H9 (cell line): ENCODE data around the gene MFGE8. TPM values are rescaled to one million over a fixed set of nuclear protein-coding genes. Genes with fewer than 3 reads are reported as not detected.

Source experiments
- DNase-seq: peaks from one replicate; pipeline ENCODE4 v3.0.0-alpha.2; 2017
- H2AFZ ChIP-seq: one replicate; pipeline ENCODE4 v1.6.1; 2013; ENCODE audit warnings: mild to moderate bottlenecking, low read length, control low read depth, moderate library complexity
- H2AK5ac ChIP-seq: 2 replicates; pipeline ENCODE4 v1.6.1; 2013; ENCODE audit warnings: low read length, control low read depth, mixed read lengths; ENCODE audit not compliant: insufficient read length
- H2BK120ac ChIP-seq: one replicate; pipeline ENCODE4 v1.6.1; 2013; ENCODE audit warnings: low read depth, mild to moderate bottlenecking, low read length, control low read depth, inconsistent platforms; ENCODE audit not compliant: poor library complexity, severe bottlenecking
- H2BK12ac ChIP-seq: 2 replicates; pipeline ENCODE4 v1.6.1; 2013; ENCODE audit warnings: low read length, control low read depth, mixed read lengths, low read depth; ENCODE audit not compliant: insufficient read length
- H2BK15ac ChIP-seq: 2 replicates; pipeline ENCODE4 v1.6.1; 2013; ENCODE audit warnings: low read depth, low read length, control low read depth
- H2BK20ac ChIP-seq: one replicate; pipeline ENCODE4 v1.6.1; 2013; ENCODE audit warnings: low read depth, mild to moderate bottlenecking, low read length, control low read depth, inconsistent platforms; ENCODE audit not compliant: poor library complexity, severe bottlenecking
- H2BK5ac ChIP-seq: 2 replicates; pipeline ENCODE4 v1.6.1; 2013; ENCODE audit warnings: low read length, control low read depth, mixed read lengths; ENCODE audit not compliant: insufficient read length
- H3K14ac ChIP-seq: 2 replicates; pipeline ENCODE4 v1.6.1; 2013; ENCODE audit warnings: low read length, control low read depth; ENCODE audit not compliant: insufficient read depth
- H3K18ac ChIP-seq: 2 replicates; pipeline ENCODE4 v1.6.1; 2013; ENCODE audit warnings: low read depth, mild to moderate bottlenecking, mixed read lengths, low read length, control low read depth; ENCODE audit not compliant: insufficient read length
- H3K23ac ChIP-seq: 2 replicates; pipeline ENCODE4 v1.6.1; 2013; ENCODE audit warnings: low read length, control low read depth, mixed read lengths, low read depth; ENCODE audit not compliant: insufficient read length
- H3K23me2 ChIP-seq: 2 replicates; pipeline ENCODE4 v1.6.1; 2013; ENCODE audit warnings: low read depth, mild to moderate bottlenecking, mixed read lengths, low read length, control low read depth; ENCODE audit not compliant: insufficient read length, poor library complexity, severe bottlenecking
- H3K27ac ChIP-seq: 2 replicates; pipeline ENCODE4 v1.5.1; 2013; ENCODE audit warnings: low read length, control low read depth, mixed read lengths, low read depth; ENCODE audit not compliant: insufficient read length
- H3K27me3 ChIP-seq: 2 replicates; pipeline ENCODE4 v1.6.1; 2013; ENCODE audit warnings: low read length, control low read depth, inconsistent platforms; ENCODE audit not compliant: insufficient read depth
- H3K4ac ChIP-seq: 2 replicates; pipeline ENCODE4 v1.6.1; 2013; ENCODE audit warnings: low read depth, mild to moderate bottlenecking, control low read depth, inconsistent platforms, low read length, moderate library complexity
- H3K4me1 ChIP-seq: 2 replicates; pipeline ENCODE4 v1.6.1; 2013; ENCODE audit warnings: low read length, control low read depth, inconsistent platforms; ENCODE audit not compliant: insufficient read depth
- H3K4me2 ChIP-seq: 2 replicates; pipeline ENCODE4 v1.6.1; 2013; ENCODE audit warnings: low read length, control low read depth, mixed read lengths; ENCODE audit not compliant: insufficient read length, insufficient read depth
- H3K56ac ChIP-seq: 2 replicates; pipeline ENCODE4 v1.6.1; 2013; ENCODE audit warnings: low read depth, mild to moderate bottlenecking, mixed read lengths, low read length, control low read depth; ENCODE audit not compliant: insufficient read length
- H3K79me1 ChIP-seq: 2 replicates; pipeline ENCODE4 v1.6.1; 2013; ENCODE audit warnings: low read depth, mild to moderate bottlenecking, moderate library complexity, low read length, control low read depth, inconsistent platforms; ENCODE audit not compliant: insufficient read depth, poor library complexity, severe bottlenecking
- H3K79me2 ChIP-seq: 2 replicates; pipeline ENCODE4 v1.6.1; 2013; ENCODE audit warnings: low read length, control low read depth, inconsistent platforms; ENCODE audit not compliant: insufficient read depth
- H3K9ac ChIP-seq: 2 replicates; pipeline ENCODE4 v1.6.1; 2013; ENCODE audit warnings: low read length, control low read depth, mixed read lengths; ENCODE audit not compliant: insufficient read length; ENCODE audit errors: extremely low read depth
- H3K9me3 ChIP-seq: one replicate; pipeline ENCODE4 v1.6.1; 2013; ENCODE audit warnings: low read depth, low read length, inconsistent platforms; ENCODE audit not compliant: control insufficient read depth
- H3T11ph ChIP-seq: one replicate; pipeline ENCODE4 v1.6.1; 2013; ENCODE audit warnings: mild to moderate bottlenecking, low read length, control low read depth, inconsistent platforms
- H4K20me1 ChIP-seq: one replicate; pipeline ENCODE4 v1.6.1; 2013; ENCODE audit not compliant: control insufficient read depth, insufficient read length, insufficient read depth
- H4K5ac ChIP-seq: 2 replicates; pipeline ENCODE4 v1.6.1; 2013; ENCODE audit warnings: low read depth, mild to moderate bottlenecking, mixed read lengths, low read length, control low read depth; ENCODE audit not compliant: insufficient read length
- H4K8ac ChIP-seq: replicated peaks from 2 replicates; pipeline ENCODE4 v1.6.1; 2013; ENCODE audit warnings: low read length, control low read depth, mixed read lengths, low read depth; ENCODE audit not compliant: insufficient read length
- H4K91ac ChIP-seq: 2 replicates; pipeline ENCODE4 v1.6.1; 2013; ENCODE audit warnings: low read depth, mild to moderate bottlenecking, moderate library complexity, mixed read lengths, low read length, control low read depth; ENCODE audit not compliant: insufficient read length
- H3K27ac Mint-ChIP-seq, 3 experiments: 2 replicates in 2 of 3; 3 replicates in 1 of 3; pipeline ENCODE4 v1.8.0; 2020 to 2021; ENCODE audit warnings: mixed read lengths in 3 of 3, mild to moderate bottlenecking in 1 of 3, moderate library complexity in 1 of 3
- H3K27me3 Mint-ChIP-seq: 2 replicates; pipeline ENCODE4 v1.8.0; 2021; ENCODE audit warnings: low read depth, mild to moderate bottlenecking, moderate library complexity, mixed read lengths
- H3K36me3 Mint-ChIP-seq, 3 experiments: 2 replicates in 2 of 3; 3 replicates in 1 of 3; pipeline ENCODE4 v1.8.0; 2020 to 2021; ENCODE audit warnings: low read depth in 3 of 3, mixed read lengths in 3 of 3; ENCODE audit not compliant: insufficient read depth in 1 of 3
- H3K4me1 Mint-ChIP-seq, 2 experiments: 2 replicates each; pipeline ENCODE4 v1.8.0; 2020; ENCODE audit warnings: mixed read lengths in 2 of 2
- H3K4me3 Mint-ChIP-seq, 2 experiments: 2 replicates in 1 of 2; 3 replicates in 1 of 2; pipeline ENCODE4 v1.8.0; 2020 to 2021; ENCODE audit warnings: mild to moderate bottlenecking in 2 of 2, mixed read lengths in 2 of 2, moderate library complexity in 1 of 2
- H3K9me3 Mint-ChIP-seq, 2 experiments: 2 replicates in 1 of 2; 3 replicates in 1 of 2; pipeline ENCODE4 v1.8.0; 2020; ENCODE audit warnings: mild to moderate bottlenecking in 2 of 2, mixed read lengths in 2 of 2, moderate library complexity in 1 of 2
- total RNA-seq: library from RNA; stranded (reverse); gene quantifications from 2 replicates; pipeline ENCODE4 v1.2.1, GENCODE V29; 2021
- TF ChIP-seq, protein P1 (sequence below): fragments of 200-600 bp; sonication (generic); conservative IDR thresholded peaks from 3 replicates; pipeline ENCODE4 v1.8.0; 2021; ENCODE audit warnings: antibody characterized with exemption, mild to moderate bottlenecking

MFGE8 gene
- total RNA-seq, 1 experiment from 2014 or later, result 653 TPM

DNA sequence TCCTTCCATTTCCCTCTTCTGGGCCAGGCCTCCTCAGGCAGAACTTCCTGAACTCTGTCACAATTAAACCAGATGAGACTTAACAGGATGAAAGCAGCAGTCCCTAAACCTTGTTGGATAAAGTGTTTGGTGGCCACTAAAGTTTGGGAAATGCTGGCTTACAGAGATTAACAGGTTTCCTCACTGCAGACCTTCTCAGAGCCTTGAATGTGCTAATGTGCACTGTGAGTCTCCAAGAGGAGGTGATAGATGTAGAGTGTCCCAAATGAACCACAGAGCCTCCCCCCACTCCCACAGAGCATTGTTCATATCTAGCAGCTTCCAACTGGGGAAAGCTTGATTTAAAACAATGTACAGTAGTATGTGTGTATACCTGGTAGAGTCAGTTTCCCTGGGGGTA, 60.7 kb downstream of the MFGE8 start:
- Histone ChIP-seq H3K79me1 (no peaks in the 10 kb centered on the region), H2AFZ (no peak overlapping the region), H4K5ac (no peak overlapping the region), H4K20me1 (no peaks in the 10 kb centered on the region), H3K79me2 (no peaks in the 10 kb centered on the region), H2AK5ac (no peak overlapping the region), H3K9ac (no peak overlapping the region), H4K8ac (no peak overlapping the region), H3K4me2 (no peak overlapping the region), H3K23me2 (no peaks in the 10 kb centered on the region), H3K27me3 (no peaks in the 10 kb centered on the region), H2BK20ac (no peak overlapping the region), H2BK12ac (no peak overlapping the region), H3K56ac (no peak overlapping the region), H2BK120ac (no peak overlapping the region), H2BK5ac (no peak overlapping the region), H3K4ac (no peak overlapping the region), H3K23ac (no peak overlapping the region), H3K18ac (no peak overlapping the region), H3K4me1 (no peaks in the 10 kb centered on the region), H3T11ph (no peak overlapping the region), H4K91ac (no peak overlapping the region), H3K27ac (no peak overlapping the region), H2BK15ac (no peak overlapping the region), H3K9me3 (peaks cover 10% of the 10 kb centered on the region), H3K14ac (no peak overlapping the region)
- Mint-ChIP-seq H3K36me3 (peaks cover 0 to 9% (median 6%) of the 10 kb centered on the region in 3 experiments; a peak in 3 of 7 replicates), H3K27ac (no peak overlapping the region), H3K4me3 (no peak overlapping the region), H3K27me3 (peaks cover 12% of the 10 kb centered on the region), H3K4me1 (no peaks in the 10 kb centered on the region), H3K9me3 (peaks cover 16% of the 10 kb centered on the region in 2 experiments)
- TF ChIP-seq, protein P1, sequence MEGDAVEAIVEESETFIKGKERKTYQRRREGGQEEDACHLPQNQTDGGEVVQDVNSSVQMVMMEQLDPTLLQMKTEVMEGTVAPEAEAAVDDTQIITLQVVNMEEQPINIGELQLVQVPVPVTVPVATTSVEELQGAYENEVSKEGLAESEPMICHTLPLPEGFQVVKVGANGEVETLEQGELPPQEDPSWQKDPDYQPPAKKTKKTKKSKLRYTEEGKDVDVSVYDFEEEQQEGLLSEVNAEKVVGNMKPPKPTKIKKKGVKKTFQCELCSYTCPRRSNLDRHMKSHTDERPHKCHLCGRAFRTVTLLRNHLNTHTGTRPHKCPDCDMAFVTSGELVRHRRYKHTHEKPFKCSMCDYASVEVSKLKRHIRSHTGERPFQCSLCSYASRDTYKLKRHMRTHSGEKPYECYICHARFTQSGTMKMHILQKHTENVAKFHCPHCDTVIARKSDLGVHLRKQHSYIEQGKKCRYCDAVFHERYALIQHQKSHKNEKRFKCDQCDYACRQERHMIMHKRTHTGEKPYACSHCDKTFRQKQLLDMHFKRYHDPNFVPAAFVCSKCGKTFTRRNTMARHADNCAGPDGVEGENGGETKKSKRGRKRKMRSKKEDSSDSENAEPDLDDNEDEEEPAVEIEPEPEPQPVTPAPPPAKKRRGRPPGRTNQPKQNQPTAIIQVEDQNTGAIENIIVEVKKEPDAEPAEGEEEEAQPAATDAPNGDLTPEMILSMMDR, result no peak
- DNase-seq, result no peak
